GM18519 (cell line): ENCODE measurements around the gene TBL3.
"Not testable (repeated sequence)": the region's sequence is repeated elsewhere in the genome, so short reads cannot be mapped to it uniquely, and the experiment has no call there.

Experiments
- ATAC-seq: cut with Tn5 transposase; IDR thresholded peaks from one replicate; pipeline ENCODE4 v1.9.1; 2021; ENCODE audit warnings: mild to moderate bottlenecking, moderate library complexity; ENCODE audit not compliant: unreplicated experiment, low FRiP score

The TBL3 gene

GRCh38 chr16:1971796-1972489, at the start of gene TBL3:
TSS of gene TBL3 (plus strand) at chr16:1972053. CDS start at chr16:1972165, 112 bp downstream.
- peak; percentile 54 for ATAC-seq

GRCh38 chr16:1922357-1922756, 49.5 kb upstream of the TBL3 start:
- no peak for ATAC-seq

- no peak for ATAC-seq
These were observed 48.4 kb upstream of the TBL3 start for GRCh38 chr16:1923299-1924034.

- ATAC-seq, result no peak
These were observed 47.8 kb upstream of the TBL3 start for GRCh38 chr16:1924095-1924494.

GRCh38 chr16:1926271-1926670, 45.6 kb upstream of the TBL3 start:
- no peak for ATAC-seq

- ATAC-seq, result no peak
These were observed 42.7 kb upstream of the TBL3 start for GRCh38 chr16:1929105-1929504.

GRCh38 chr16:1929578-1930337, 42.1 kb upstream of the TBL3 start:
- ATAC-seq, result peak; percentile 60

- no peak for ATAC-seq
These were observed 41.5 kb upstream of the TBL3 start for GRCh38 chr16:1930338-1930720.

- ATAC-seq, result no peak
These were observed 39.5 kb upstream of the TBL3 start for GRCh38 chr16:1932050-1933028.

GRCh38 chr16:1933097-1933661, 38.7 kb upstream of the TBL3 start:
- no peak for ATAC-seq

GRCh38 chr16:1936945-1937479, 34.8 kb upstream of the TBL3 start:
- ATAC-seq, result no peak

- no peak for ATAC-seq
These were observed 33.5 kb upstream of the TBL3 start for GRCh38 chr16:1938316-1938715.

GRCh38 chr16:1938910-1939309, 32.9 kb upstream of the TBL3 start:
- no peak for ATAC-seq

- ATAC-seq, result not testable (repeated sequence)
These were observed 32.0 kb upstream of the TBL3 start for GRCh38 chr16:1939833-1940232.

- no peak for ATAC-seq
These were observed 31.3 kb upstream of the TBL3 start for GRCh38 chr16:1940273-1941161.

GRCh38 chr16:1941162-1942046, 30.4 kb upstream of the TBL3 start:
- no peak for ATAC-seq

GRCh38 chr16:1942047-1942809, 29.6 kb upstream of the TBL3 start:
- ATAC-seq, result no peak
